Activated CD8-positive, alpha-beta memory T cell treated with anti-CD3 and anti-CD28 coated beads for 48 hours (primary cell): ENCODE data around the gene EPAS1.

Experiments used
- DNase-seq, 3 experiments: peaks; one replicate each; pipeline ENCODE4 v3.0.0-alpha.2; 2020; ENCODE audit warnings: low read depth in 2 of 3, low spot score in 2 of 3

Gene EPAS1

GRCh38 chr2:46300406-46300832, 3.2 kb downstream of the EPAS1 start:
- no peak for DNase-seq

GRCh38 chr2:46302005-46302695, 4.9 kb downstream of the EPAS1 start:
- no peak for DNase-seq

DNA sequence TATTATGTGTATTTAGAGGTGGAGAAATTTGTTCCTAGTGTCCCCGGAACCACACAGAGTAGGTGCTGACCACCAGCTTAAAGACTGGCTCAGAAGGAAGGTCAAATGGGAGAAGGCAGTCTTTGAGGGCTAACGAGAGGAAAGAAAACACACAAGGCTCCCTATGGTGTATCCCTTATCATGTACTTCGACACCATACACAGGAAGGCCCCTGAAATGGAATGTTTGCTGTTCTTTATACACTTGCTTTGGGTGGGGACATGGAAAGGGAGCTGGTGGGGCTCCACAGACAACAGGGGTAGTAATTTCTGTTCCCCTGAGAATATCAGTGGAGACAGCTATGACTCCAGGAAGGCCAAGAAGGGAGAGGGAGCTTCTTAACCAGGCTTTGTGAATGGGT, 6.0 kb downstream of the EPAS1 start:
- no peak for DNase-seq

DNA sequence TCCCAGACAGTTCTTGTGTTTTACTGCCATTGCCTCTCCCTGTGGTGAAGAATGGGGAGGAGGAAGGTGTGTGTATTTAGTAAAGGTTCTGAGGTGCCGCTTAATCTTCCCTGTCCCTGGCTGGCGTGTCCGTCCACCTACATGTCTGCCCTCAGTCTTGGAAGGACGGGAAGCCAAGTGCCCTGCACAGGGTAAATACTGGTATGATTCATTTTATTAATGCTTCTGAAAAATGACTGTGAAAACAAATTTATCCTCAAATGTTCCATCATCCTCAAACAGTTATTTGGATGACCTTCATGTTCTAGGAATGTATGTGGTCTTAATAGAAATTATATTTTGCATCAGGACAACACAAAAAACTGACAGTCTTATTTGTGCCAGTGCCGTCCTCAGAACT, 6.6 kb downstream of the EPAS1 start:
- DNase-seq: no peak

DNA sequence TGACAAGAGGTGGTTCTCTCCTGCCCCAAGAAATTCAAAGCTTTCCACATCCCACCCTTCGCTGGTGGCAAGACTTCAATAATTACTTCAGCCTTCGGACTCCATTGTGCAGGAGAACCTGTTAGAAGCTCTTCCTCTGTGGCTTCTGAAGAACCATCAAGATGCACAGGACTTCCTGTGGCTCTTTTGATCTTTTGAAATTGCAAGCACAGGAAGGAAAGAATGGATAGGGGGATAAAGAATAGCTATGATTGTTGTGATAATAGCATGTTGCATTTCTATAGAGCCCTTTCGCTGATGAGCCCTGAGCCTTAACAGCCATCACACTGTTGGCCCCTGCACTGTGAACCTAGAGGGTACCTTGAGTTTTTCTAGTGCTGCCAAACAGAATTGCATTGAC, 7.4 kb downstream of the EPAS1 start:
- no peak for DNase-seq

DNA sequence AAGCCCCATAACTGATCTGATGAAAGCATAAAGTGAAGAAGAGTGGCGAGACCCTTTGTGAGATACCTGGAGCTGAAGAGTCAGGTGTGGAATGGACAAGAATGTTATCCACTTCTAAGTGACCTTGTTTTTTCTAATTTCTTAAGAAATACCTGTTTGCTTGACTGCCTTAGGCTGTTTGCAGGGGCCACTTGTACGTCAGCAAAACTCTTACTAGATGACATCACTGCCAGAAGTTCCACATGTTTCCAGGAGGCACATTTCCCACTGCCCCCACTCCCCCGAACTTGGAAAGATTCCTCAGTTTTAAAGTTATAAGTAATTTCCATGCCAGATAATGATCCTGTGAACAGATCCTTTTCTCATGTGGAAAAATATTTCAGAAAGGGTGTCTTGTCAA, 8.0 kb downstream of the EPAS1 start:
- DNase-seq: no peak

DNA sequence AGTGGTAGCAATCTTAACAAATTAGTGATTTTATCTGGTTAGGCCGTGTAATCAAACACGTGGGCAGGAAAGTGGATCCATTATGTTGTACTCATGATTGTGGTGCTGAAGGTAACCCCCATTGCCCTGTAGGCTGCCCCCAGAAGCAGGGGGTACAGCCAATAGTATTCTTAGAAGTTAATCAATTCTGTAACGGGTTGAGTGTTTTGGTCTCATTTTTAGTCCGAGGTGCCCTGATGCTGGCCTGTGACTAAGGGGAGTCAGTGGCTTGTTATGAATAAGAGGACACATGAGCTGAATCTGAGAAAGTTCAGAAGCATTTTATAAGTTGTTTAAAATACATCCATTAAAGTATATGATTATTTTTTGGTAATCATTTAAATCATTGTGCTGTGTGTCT, 8.6 kb downstream of the EPAS1 start:
- no peak for DNase-seq

- DNase-seq: no peak
These were observed 9.1 kb downstream of the EPAS1 start for GRCh38 chr2:46306330-46306751.

DNA sequence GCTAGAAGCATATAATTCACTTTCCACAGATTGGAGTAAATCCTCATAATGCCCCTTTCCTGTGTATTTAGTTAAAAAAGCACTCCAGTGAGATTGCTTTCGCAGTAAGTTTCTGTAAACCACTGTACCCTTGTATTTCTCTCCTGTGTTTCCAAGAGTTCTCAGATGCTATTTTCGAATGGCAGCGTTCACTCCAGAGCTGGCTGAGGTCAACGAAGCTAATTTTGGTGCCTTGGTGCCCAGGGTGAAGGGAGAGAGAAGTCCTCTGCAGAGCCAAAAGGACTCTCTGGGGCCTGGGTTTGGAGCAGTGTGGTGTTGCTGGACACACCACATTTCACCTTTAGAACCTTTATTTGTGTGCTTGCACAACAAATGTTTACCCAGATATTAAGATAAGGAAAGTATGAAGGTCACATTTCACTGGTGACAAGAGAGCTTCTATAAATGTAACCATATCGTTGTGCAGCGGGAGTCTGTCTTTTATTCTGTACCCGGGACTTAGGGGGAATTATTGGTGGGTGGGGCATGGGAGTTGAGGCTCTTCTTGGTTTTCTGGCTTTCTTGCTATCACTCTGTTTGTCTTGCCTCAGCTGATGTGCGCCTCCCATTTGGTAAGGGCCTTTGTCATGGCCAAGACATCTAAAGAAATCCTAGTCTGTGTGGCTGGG, 9.9 kb downstream of the EPAS1 start:
- no peak for DNase-seq

DNA sequence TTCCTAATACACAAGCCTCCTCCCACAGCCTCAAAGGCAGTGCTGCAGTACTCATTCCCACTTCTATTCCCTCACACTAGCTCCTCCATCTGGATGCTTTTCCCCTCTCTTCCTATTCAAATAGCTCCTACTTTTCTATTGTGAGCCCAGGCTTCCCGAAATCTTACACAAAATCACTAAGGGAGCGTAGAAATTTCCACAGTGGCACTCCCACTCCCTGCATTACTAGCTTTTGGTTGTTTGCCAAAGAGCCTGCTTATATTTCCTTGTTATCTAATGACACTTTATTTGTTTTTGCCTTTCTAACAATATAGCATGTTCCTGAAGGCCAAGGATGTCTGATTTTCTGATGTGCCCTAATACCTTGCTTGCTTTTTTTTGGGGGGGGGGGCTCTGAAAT, 10.9 kb downstream of the EPAS1 start:
- no peak for DNase-seq

- no peak for DNase-seq
These were observed 11.4 kb downstream of the EPAS1 start for GRCh38 chr2:46308629-46309028.

DNA sequence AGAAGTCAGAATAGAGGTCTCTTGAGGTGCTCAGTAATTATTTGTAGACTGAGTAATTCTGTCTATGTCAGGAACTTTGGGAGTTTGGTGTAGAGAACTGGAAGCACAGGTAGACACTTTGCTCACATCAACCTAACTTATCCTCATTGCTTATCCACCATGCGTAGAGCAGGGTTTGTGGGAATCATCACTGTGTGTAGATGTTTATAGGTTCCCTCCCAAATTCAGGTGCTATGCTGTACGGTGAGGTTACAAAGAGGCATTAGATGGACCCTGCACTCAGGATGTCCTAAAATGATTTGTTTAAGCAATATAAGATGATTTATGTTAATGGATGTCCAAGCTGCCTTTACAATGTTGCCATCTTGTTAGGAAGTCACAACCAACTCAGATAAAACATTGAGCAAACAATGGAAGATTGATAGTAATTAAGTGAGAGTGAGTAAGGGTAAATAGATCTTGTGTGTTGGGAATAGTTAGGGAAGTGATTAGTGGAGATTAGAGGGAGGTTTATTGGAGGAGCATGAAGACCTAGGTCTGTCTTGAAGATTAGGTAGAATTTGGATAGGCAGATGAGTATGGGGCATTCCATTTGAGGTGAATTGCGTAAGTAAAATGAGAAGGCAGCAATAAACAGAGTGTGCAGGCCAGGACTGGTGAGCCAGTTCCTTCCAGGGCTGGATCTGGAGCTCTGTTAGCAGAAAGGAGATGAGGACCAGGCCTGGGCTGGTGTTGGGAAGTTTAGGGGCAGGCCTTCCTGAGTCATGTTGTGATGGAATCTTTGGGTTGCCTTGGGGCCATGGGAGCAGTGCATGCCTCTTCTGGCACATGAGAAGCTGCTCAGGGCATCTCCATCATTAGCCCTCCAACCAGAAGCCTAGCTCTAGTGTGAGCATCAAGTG, 12.1 kb downstream of the EPAS1 start:
- no peak for DNase-seq

- DNase-seq: no peak
These were observed 13.2 kb downstream of the EPAS1 start for GRCh38 chr2:46310446-46310845.

DNA sequence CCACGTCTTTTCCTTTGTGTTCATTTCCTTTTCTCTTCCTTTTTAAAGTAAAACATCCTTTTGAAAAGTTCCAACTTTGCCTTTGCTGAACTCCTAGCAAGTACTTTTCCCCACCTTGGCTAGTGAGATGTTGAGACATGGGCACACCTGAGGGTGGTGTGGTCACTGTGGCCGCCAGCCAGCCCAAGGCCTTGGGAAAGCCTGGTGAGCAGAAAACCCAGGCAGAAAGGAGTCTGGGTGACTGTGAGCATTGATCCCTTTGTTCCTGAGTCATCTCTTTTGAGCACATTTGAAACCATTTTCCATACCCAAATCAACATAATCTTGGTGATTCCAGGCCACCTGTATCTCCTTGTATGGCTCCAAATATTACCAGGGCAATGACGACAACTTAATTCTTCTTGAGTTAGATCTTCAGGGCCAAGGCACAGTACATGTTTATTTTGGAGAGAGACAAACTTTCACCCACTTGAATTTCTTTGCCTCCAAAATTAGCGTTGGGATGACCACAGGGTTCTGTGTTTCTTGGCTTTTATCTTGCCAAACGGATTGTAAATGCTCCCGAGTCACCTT, 14.5 kb downstream of the EPAS1 start:
- DNase-seq: no peak

- DNase-seq: no peak
These were observed 15.9 kb downstream of the EPAS1 start for GRCh38 chr2:46313063-46313462.

DNA sequence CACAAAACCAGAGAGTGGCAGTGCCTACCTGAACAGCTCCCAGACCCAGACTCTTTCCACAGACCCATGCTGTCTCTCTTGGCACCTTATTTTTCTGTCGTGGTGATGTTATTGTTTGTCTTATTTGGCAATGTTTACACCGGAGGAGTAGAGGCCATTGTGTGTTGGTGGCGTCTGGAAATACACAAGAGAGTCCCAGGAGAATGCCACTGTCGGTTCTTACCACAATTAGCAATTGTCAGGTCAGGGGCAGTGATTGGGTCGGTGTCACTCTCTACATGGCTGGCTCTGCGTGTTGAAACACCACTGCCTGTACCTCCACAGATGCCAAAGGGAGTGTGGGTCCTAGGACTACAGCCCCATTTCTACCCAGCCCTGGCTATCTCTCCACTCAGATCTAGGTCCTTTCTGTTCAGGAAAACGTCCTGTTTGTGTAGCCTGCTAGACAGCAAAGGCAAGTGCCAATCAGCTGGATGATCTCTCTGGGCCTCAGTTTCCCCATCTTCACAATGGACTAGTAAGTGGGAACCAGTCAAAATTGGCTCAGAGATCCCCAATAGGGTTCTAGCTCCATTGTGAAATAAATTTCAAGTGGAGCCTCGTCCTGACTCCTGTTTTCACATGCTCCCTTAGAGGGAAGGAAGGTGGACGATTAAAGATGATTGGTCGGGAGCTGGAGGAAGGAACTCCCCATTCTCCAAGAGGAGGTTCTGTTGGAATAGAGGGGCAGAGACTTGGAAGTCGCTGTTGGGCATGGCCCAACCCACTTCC, 17.0 kb downstream of the EPAS1 start:
- no peak for DNase-seq

DNA sequence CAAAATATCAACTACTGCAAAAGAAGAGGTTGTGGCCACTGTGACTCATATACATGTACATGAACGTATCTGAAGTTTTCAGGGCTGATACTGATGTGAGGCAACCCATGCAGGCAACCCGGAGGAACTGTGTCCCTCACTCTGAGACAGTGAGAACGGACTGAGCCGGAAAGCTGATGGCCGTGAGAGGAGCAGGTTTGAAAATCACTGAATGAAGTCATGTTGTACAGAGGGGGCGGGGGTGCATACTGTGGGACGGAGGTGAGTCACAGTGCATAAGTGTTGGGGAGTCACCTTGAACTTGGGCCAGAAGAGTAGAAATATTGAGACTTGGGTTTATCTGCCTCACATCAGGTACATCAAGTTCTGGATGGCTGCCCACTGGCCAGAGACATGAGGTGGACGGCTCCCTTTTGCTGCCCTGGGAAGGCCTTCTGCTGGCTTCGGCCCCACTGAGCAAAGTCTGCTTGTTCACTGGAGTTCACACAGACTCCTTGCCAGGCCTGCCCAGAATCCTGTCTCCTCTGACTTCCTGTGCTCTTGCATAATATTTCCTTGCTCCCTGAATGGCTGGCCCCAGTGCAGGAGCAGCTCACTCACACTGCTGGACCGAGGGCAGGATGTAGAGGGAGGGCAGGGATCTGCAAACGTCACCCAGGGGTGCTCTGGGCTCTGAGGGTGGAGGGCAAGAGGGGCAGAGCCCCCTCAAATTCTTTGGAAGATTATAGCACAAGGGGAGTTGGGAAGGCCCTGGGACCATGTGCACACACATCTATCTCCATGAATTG, 18.1 kb downstream of the EPAS1 start:
- DNase-seq: no peak

DNA sequence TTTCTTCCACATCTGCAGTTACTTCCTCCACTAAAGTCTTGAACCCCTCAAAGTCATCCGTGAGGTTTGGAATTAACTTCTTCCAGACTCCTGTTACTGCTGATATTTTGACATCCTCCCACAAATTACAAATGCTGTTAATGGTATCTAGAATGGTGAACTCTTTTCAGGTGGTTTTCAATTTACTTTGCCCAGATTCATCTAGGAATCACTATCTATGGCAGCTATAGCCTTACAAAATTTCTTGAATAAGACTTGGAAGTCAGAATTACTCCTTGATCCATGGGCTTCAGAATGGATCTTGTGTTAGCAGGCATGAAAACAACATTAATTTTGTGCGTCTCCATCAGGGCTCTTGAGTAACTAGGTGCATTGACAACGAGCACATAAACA, 19.9 kb downstream of the EPAS1 start:
- DNase-seq: no peak

- no peak for DNase-seq
These were observed 21.6 kb downstream of the EPAS1 start for GRCh38 chr2:46318579-46319460.
